COLO668 (cell line): ENCODE results near the gene GPBP1L1.
A peak's percentile ranks its signal among the peaks of the same experiment; 100 is the strongest.
"Not testable (repeated sequence)": the region's sequence is repeated elsewhere in the genome, so short reads cannot be mapped to it uniquely, and the experiment has no call there.

Source experiments
- DNase-seq: peaks from one replicate; lab custom pipeline; 2025; ENCODE audit not compliant: unreplicated experiment; lab: John Stamatoyannopoulos, UW

Gene GPBP1L1

GRCh38 chr1:45686288-45687013, at the start of gene GPBP1L1:
Gene GPBP1L1 (minus strand): TSS chr1:45686533. CDS start chr1:45659087, 27,446 bp downstream.
- peak; percentile 99 for DNase-seq

- DNase-seq, result no peak
Measured at GRCh38 chr1:45730780-45731319, 44.5 kb upstream of the GPBP1L1 start.

DNA sequence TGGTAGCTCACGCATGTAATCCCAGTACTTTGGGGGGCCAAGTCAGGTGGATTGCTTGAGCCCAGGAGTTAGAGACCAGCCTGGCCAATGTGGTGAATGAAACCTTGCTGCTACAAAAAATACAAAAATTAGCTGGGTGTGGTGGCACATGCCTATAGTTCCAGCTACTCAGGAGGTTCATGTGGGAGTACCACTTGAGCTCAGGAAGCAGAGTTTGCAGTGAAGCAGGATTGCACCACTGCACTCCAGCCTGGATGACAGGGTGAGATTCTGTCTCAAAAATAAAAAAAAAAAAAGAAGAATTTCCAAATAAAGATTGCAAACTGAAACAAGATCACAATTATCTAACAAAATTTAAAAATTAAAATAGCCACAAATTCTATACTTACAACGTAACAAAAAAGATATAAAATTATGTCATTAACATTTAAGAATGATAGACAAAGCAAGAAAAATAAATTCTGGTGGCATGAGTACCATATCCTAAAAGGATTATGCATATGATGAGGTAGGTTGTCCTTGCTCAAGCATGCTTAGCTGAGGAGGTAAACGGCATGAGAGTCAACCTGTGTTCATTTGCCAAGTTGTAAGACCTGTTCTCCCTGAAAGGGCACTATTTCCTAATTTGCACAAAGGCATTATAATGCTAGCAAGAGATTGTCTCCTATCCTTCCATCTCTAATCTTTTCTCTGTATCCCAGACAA, 43.9 kb upstream of the GPBP1L1 start:
- DNase-seq, result no peak

DNA sequence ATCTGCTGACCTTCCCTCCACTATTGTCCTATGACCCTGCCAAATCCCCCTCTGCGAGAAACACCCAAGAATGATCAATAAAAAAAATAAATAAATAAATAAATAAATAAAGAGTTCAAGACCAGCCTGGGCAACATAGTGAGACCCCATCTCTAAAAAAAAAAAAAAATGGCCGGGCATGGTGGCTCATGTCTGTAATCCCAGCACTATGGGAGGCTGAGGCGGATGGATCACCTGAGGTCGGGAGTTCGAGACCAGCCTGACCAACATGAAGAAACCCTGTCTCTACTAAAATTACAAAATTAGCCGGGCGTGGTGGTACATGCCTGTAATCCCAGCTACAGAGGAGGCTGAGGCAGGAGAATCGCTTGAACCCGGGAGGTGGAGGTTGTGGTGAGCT, 39.7 kb upstream of the GPBP1L1 start:
- DNase-seq, result not testable (repeated sequence)

- DNase-seq, result no peak
Measured at GRCh38 chr1:45723248-45723930, 37.1 kb upstream of the GPBP1L1 start.

DNA sequence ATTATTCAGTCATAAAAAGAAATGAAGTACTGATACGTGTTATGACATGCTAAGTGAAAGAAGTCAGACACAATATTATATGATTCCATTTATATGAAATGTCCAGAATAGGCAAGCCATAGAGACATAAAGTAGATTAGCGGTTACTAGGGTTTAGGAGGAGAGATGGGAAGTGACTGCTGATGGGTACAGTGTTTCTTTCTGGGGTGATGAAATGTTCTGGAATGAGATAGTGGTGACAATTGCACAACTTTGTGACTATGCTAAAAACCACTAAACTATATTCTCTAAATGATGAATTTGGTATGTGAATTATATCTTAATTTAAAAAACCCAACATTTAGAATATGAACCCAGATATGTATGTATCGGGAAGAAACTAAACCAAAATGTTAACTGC, 36.5 kb upstream of the GPBP1L1 start:
- no peak for DNase-seq

DNA sequence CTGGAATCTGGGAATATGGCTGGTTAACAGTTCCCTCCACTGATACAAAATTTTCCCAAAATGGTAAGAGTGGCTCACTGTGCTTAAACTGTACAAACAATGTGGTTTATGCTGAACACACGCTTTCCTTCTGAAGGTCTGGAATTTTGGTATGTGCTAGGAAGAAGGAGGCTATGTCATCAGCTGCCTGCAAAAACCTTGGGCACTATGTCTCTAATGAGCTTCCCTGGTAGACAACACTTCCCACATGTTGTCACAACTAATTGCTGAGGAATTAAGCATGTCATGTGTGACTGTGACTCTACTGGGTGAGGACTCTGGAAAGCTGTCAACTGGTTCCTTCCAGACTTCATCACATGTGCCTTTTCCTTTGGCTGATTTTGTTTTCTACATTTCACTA, 34.9 kb upstream of the GPBP1L1 start:
- no peak for DNase-seq

DNA sequence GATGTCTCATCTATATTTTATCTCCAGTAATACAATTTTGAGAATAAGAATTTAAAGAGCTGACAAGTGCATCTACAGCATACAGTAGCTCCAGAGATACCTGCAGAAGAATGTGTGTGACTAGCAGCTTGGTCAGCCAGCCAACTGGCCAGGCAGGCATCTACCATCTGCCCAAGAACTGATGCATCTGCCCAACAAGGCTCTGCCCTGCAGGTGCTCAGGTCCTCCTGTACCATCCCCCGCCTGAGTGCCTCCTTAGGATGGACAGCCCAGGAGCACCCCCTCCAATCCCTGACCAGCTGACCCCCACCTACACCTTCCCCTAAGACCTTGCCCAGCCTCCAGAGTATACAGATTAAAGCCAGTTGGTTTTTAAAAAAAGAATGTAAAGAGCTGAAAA, 32.0 kb upstream of the GPBP1L1 start:
- no peak for DNase-seq

- DNase-seq, result not testable (repeated sequence)
Measured at GRCh38 chr1:45717386-45717785, 31.1 kb upstream of the GPBP1L1 start.

DNA sequence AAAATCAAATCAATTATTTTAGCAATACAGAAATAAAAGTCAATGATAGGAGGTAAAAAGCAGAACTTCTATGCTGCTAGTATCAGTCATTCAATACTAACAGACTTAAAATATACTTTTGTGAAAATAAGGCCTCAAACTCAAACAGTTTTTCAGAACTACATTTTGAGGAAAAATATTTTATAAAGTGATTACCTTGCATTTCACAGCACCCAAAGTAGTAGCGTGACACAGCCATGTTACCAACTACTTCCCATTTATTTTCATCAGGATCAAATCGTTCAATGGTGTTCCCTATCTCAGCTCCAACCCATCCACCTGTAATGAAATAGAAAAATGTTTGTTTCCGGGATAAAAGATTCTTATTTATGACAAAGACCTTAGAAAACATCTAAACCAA, 30.4 kb upstream of the GPBP1L1 start:
- no peak for DNase-seq

DNA sequence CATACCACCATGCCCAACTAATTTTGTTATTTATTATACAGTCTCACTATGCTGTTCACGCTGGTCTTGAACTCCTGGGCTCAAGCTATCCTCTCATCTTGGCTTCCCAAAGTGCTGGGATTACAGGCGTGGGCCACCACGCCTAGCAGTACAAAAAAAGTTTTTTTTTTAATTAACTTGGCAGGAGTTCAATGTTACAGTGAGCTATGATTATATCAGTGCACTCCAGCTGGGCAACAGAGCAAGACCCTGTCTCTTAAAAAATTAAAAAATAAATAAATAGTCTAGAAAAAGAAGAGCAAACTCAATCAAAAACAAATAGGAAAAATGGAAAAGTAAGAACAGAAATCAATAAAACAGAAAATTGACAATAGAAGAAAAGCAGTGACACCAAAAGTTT, 27.4 kb upstream of the GPBP1L1 start:
- no peak for DNase-seq

- DNase-seq, result no peak
Measured at GRCh38 chr1:45704637-45705036, 18.3 kb upstream of the GPBP1L1 start.

- DNase-seq, result no peak
Measured at GRCh38 chr1:45694823-45695222, 8.5 kb upstream of the GPBP1L1 start.

GRCh38 chr1:45693811-45694210, 7.5 kb upstream of the GPBP1L1 start:
- not testable (repeated sequence) for DNase-seq

DNA sequence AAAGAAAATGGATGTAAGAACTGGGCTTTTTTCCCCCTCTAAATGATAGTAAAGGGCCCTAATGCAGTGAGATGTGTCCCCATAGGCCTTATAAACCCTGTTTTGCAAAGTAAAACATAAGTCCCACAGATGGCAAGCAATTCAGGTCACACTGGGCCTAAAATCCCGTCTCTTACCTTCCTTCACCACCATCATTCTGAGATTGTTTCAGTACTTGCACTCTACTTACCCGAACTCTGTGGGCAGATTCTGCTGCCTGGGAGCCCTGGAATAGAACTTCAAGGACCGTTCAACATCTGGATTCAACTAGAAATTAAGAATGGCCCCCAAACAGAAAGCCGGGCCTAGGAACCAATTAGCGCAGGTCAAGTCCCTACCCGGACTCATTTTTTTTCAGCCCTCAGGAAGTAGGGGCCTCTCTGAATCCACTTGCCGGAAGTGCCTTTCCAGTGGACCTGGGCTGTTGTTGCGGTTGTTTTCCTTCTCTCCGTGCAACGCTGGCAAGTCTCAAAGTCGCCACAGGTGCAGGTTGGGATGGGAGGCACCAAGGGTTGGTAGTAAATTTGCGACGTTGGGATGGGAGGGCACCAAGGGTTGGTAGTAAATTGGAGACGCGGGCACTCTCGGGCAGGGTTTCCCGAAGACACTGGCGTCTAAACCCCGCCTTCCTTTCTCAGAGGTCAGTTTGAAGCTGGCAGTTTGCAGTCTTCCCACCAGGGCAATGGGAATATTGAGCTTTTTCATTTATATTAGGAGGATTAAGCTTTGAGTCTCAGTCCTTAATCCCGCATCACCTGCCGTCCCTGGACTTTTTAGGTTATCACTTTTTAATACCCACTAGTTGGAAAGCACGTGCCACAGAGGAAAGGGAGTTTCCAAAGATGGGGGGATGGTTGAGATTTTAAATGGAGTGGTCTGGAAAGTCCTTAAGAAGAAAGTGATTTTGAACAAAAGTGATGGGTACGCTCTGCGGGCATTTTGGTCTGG, 1.7 kb upstream of the GPBP1L1 start, which contains the start of gene TMEM69:
TMEM69 (plus strand) TSS at position 428 of the 987 bp plus-strand sequence. CDS start 2,888 bp downstream, outside the sequence.
- peak; percentile 92 for DNase-seq

DNA sequence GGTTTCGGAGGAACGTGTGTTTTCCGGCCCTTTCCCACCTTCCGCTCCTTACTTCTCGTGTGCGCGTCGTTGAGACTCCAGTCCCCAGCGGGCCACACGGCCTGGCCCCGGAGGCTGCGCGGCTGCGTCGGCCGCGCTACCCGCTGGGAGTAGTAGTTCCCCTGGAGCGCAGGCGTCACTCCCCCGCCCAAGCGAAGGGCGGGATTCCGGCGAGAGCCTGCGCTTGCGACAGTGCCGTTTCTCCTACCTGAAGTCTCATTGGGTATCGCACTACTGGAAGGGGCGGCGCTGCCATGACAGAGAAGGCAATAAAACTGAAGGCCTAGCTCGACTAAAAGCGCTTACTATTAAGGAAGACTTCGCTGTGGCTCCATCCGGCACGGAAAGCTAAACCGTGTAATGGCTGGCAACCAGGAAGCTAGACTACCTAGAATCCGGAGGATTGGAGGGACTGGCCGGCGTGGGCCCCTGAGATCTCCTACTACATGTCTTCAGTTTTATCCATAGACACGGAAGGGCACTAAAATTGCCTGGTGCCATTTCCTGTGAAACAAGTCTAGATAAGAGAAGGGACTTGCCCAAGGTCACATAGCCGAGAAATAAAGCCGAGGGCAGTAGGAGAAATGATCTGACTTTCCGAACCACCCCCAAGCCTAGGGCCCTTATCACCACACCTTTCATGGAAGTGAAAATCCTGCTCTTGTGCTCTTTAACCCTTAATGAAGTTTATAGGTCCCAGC, 851 bp upstream of the GPBP1L1 start:
- peak; percentile 100 for DNase-seq

DNA sequence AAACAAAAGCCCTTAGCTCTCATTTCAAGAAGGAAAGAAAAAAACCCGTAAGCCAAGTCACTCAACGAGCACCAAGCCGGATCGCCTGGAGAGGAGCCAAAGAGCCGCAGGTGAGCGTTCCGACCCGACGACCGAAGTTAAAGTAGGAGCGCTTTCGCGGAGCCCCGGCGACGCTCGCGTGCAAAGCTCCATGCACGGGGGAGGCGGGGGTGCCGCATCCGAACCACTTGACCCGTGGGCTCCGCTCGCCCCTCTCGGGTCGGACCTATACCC, 382 bp downstream of the GPBP1L1 start:
- peak; percentile 78 for DNase-seq

DNA sequence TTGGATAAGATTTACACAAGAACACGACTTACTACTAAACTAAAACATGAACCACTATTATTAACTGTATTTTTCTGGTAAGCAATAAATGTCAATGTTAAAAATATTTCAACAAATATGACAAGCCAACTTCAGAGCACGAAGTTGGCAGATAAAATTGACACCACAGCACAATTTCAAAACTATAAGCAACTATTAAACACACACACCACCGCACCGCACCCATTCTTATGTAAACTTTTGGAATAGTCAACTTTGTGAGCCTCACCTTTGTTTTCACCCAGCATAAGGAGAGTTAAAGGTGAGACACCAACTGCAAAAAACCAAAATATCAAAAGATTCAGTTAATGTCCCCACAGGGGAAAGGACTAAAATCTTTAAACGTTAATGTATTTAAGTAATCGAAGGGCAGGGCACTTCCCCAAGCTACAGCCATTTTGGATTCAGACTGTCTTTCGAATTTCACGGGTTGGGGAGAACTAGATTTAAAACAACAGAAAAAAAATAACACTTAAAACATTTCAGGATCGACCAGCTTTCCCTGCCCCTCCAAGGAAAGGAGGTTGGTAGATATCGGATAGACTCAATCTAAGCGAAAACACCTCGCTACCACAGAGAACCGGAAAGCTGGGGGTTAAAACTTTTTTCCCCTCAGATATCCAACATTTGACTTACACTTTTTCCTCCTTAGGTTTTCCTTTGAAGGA, 872 bp downstream of the GPBP1L1 start:
- DNase-seq, result no peak

- DNase-seq, result no peak
Measured at GRCh38 chr1:45684402-45684801, 1.9 kb downstream of the GPBP1L1 start.
